HCT116 (cell line): Measurements from ENCODE around the gene PDE4D.

Source experiments
- CTCF ChIP-seq, 3 experiments: fragments of 200-600 bp in 1 of 3; sonication (generic) in 1 of 3; IDR thresholded peaks in 2 of 3; conservative IDR thresholded peaks in 1 of 3; 2 replicates each; pipeline ENCODE4 v1.5.1; 2012 to 2017; ENCODE audit warnings: low read depth in 2 of 3, low read length in 2 of 3, antibody characterized with exemption in 1 of 3, borderline replicate concordance in 1 of 3, control low read depth in 1 of 3, mild to moderate bottlenecking in 1 of 3, mixed read lengths in 1 of 3, mixed run types in 1 of 3, moderate library complexity in 1 of 3; ENCODE audit not compliant: insufficient read depth in 1 of 3
- EZH2 ChIP-seq: fragments of 200-600 bp; sonication (generic); IDR thresholded peaks from 2 replicates; pipeline ENCODE4 v1.6.1; 2017; ENCODE audit warnings: antibody characterized with exemption, mixed run types
- EZH2phosphoT487 ChIP-seq: fragments of 200-600 bp; IDR thresholded peaks from 2 replicates; pipeline ENCODE4 v1.6.1; 2018; ENCODE audit warnings: antibody characterized with exemption, borderline replicate concordance
- JUND ChIP-seq: IDR thresholded peaks from 2 replicates; pipeline ENCODE4 v1.6.1; 2012
- POLR2A ChIP-seq: IDR thresholded peaks from 2 replicates; pipeline ENCODE4 v1.7.0; 2011; ENCODE audit warnings: borderline replicate concordance; ENCODE audit not compliant: insufficient read depth, insufficient read length; ENCODE audit errors: extremely low read depth
- POLR2AphosphoS5 ChIP-seq: IDR thresholded peaks from 2 replicates; pipeline ENCODE4 v1.6.1; 2011; ENCODE audit warnings: mild to moderate bottlenecking, low read depth, low read length, moderate library complexity
- REST ChIP-seq: IDR thresholded peaks from 2 replicates; pipeline ENCODE4 v1.6.1; 2012; ENCODE audit warnings: low read depth
- SIN3A ChIP-seq: IDR thresholded peaks from 2 replicates; pipeline ENCODE4 v1.6.1; 2012; ENCODE audit warnings: low read depth
- SP1 ChIP-seq: IDR thresholded peaks from 2 replicates; pipeline ENCODE4 v1.6.1; 2012; ENCODE audit warnings: low read depth
- YY1 ChIP-seq: IDR thresholded peaks from 2 replicates; pipeline ENCODE4 v1.6.1; 2011; ENCODE audit warnings: low read length, low read depth, moderate library complexity, mild to moderate bottlenecking; ENCODE audit not compliant: insufficient replicate concordance; ENCODE audit errors: extremely low read depth

GRCh38 chr5:59917121-59917520 lies 23.6 kb upstream of the PDE4D start:
- TF ChIP-seq POLR2AphosphoS5 = no peak
- no peak for TF ChIP-seq CTCF (IDR thresholded peaks at IDR 0.05 in 2 of 3, conservative IDR thresholded peaks at IDR 0.05 in 1 of 3; ENCODE audit: borderline replicate concordance in 1 of 3, insufficient read depth in 1 of 3, low read depth in 2 of 3, low read length in 2 of 3)
- no peak for TF ChIP-seq POLR2A
- no peak for TF ChIP-seq EZH2
- no peak for TF ChIP-seq YY1
- no peak for TF ChIP-seq SP1
- TF ChIP-seq EZH2phosphoT487 = no peak
- no peak for TF ChIP-seq JUND
- TF ChIP-seq REST = no peak
- TF ChIP-seq SIN3A = no peak
